Loucy (cell line): ENCODE measurements around the gene SYNJ2.

ENCODE experiments used
- H2AFZ ChIP-seq: fragments of 200-600 bp; sonication (generic); 2 replicates; pipeline ENCODE4 v1.6.0; 2016; ENCODE audit warnings: antibody characterized with exemption, mild to moderate bottlenecking, low read length, moderate library complexity
- H3F3A ChIP-seq: fragments of 200-600 bp; 2 replicates; pipeline ENCODE4 v1.6.0; 2016; ENCODE audit warnings: antibody characterized with exemption, low read depth, mild to moderate bottlenecking
- H3K27me3 ChIP-seq: fragments of 200-600 bp; sonication (generic); 2 replicates; pipeline ENCODE4 v1.6.1; 2014; ENCODE audit warnings: low read length, mild to moderate bottlenecking; ENCODE audit not compliant: insufficient read depth, poor library complexity, severe bottlenecking
- H3K36me3 ChIP-seq: fragments of 200-600 bp; sonication (generic); 2 replicates; pipeline ENCODE4 v1.6.1; 2016; ENCODE audit warnings: low read length; ENCODE audit not compliant: insufficient read depth
- H3K4me1 ChIP-seq: fragments of 200-600 bp; sonication (generic); 2 replicates; pipeline ENCODE4 v1.5.1; 2014; ENCODE audit warnings: low read length, mild to moderate bottlenecking; ENCODE audit not compliant: insufficient read depth, poor library complexity, severe bottlenecking
- H3K4me2 ChIP-seq: fragments of 200-600 bp; sonication (generic); 2 replicates; pipeline ENCODE4 v1.6.0; 2014; ENCODE audit warnings: antibody characterized with exemption, low read length, low read depth, mild to moderate bottlenecking; ENCODE audit not compliant: poor library complexity, severe bottlenecking
- H3K4me3 ChIP-seq: fragments of 200-600 bp; sonication (generic); 2 replicates; pipeline ENCODE4 v1.5.1; 2014; ENCODE audit warnings: low read length, mild to moderate bottlenecking, mixed read lengths; ENCODE audit not compliant: poor library complexity, severe bottlenecking
- H3K79me2 ChIP-seq: fragments of 200-600 bp; sonication (generic); 2 replicates; pipeline ENCODE4 v1.6.1; 2014; ENCODE audit warnings: low read length; ENCODE audit not compliant: insufficient read depth
- H3K9ac ChIP-seq: fragments of 200-600 bp; sonication (generic); 2 replicates; pipeline ENCODE4 v1.6.0; 2014; ENCODE audit warnings: mild to moderate bottlenecking, low read depth, low read length, moderate library complexity; ENCODE audit not compliant: poor library complexity, severe bottlenecking
- H3K9me2 ChIP-seq: fragments of 200-600 bp; sonication (generic); replicated peaks from 2 replicates; pipeline ENCODE4 v1.6.1; 2016; ENCODE audit warnings: low read depth, low read length, mixed read lengths
- H3K9me3 ChIP-seq: fragments of 200-600 bp; sonication (generic); 2 replicates; pipeline ENCODE4 v1.6.1; 2014; ENCODE audit warnings: mild to moderate bottlenecking, antibody characterized with exemption, low read length, low read depth; ENCODE audit not compliant: insufficient read depth
- H4K20me1 ChIP-seq: fragments of 200-600 bp; sonication (generic); 2 replicates; pipeline ENCODE4 v1.6.0; 2014; ENCODE audit warnings: antibody characterized with exemption, low read length, mild to moderate bottlenecking; ENCODE audit not compliant: insufficient read depth, poor library complexity, severe bottlenecking
- EZH2phosphoT487 ChIP-seq: fragments of 200-600 bp; IDR thresholded peaks from 2 replicates; pipeline ENCODE4 v1.6.1; 2018; ENCODE audit warnings: antibody characterized with exemption, mild to moderate bottlenecking, moderate library complexity, borderline replicate concordance
- TF ChIP-seq, protein P1 (sequence below): fragments of 200-600 bp; sonication (generic); conservative IDR thresholded peaks from 2 replicates; pipeline ENCODE4 v1.5.1; 2014; ENCODE audit warnings: mild to moderate bottlenecking, antibody characterized with exemption, low read length

The SYNJ2 gene

DNA sequence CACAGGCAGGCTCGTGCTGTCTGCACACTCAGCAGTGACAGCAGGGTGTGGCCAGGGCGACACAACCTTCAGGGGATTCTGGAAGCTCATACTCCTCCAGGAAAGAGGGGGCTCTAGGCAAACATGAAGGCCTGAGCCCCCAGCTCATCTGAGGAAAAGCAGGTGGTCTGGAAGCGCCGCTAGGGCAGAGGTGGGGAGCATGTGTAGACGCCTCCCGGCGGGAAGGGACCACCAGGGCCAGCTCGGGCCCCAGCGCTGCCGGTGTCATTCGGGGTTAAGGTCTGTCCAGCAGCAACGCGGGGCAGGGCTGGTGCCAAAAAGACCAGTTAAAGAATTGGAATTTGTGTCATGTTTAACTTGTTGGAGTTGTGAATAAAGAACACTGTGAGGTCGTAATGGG is 39.3 kb upstream of the SYNJ2 start:
- Histone ChIP-seq H3K9ac (no peak overlapping the region), H4K20me1 (no peaks in the 10 kb centered on the region), H3K4me1 (peaks cover 4% of the 10 kb centered on the region), H3K4me2 (no peak overlapping the region), H3K9me3 (no peaks in the 10 kb centered on the region), H3F3A (no peaks in the 10 kb centered on the region), H3K27me3 (peaks cover 5% of the 10 kb centered on the region), H2AFZ (no peak overlapping the region), H3K36me3 (no peaks in the 10 kb centered on the region), H3K4me3 (no peak overlapping the region), H3K9me2 (no peaks in the 10 kb centered on the region), H3K79me2 (no peaks in the 10 kb centered on the region)
- TF ChIP-seq, protein P1, sequence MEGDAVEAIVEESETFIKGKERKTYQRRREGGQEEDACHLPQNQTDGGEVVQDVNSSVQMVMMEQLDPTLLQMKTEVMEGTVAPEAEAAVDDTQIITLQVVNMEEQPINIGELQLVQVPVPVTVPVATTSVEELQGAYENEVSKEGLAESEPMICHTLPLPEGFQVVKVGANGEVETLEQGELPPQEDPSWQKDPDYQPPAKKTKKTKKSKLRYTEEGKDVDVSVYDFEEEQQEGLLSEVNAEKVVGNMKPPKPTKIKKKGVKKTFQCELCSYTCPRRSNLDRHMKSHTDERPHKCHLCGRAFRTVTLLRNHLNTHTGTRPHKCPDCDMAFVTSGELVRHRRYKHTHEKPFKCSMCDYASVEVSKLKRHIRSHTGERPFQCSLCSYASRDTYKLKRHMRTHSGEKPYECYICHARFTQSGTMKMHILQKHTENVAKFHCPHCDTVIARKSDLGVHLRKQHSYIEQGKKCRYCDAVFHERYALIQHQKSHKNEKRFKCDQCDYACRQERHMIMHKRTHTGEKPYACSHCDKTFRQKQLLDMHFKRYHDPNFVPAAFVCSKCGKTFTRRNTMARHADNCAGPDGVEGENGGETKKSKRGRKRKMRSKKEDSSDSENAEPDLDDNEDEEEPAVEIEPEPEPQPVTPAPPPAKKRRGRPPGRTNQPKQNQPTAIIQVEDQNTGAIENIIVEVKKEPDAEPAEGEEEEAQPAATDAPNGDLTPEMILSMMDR, result no peak
- no peak for TF ChIP-seq EZH2phosphoT487

DNA sequence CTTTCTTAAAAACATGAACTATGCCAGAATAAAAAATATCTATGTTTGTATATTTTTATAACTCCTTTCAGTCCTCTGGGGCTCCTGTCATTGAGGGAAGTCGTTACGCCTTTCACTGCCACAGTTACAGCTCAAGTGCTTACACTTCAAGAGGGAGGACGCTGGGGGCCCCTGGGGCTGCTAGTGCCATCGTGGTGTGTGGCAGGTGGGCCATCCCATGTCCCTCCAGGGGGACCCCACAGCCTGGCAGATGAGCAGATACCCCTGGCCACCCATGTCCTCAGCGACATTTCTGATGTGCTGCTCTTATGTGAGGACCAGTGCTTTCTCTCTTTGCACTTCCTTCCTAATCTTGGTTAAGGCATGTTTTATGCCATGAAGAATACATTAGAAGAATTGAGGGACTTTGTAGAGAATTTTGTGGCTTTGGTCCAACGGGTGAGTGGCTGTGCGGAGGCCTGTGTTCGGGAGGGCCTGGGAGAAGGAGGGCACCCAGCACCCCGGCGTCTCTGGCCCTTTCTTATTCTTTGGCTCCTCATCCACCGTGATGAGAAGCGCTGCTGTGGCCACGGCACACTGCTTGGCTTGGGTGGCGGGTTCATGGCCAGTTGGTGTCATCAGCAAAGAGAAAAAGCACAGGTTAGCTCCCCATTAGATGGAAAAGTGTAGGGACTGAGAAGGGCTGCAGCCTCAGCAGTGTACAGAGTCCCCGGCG is 38.3 kb upstream of the SYNJ2 start:
- H3F3A ChIP-seq, result no peaks in the 10 kb centered on the region
- no peak overlapping the region for H3K9ac ChIP-seq
- H3K9me2 ChIP-seq, result no peaks in the 10 kb centered on the region
- no peaks in the 10 kb centered on the region for H3K36me3 ChIP-seq
- TF ChIP-seq, protein P1, result no peak
- TF ChIP-seq EZH2phosphoT487, result no peak
- H3K4me3 ChIP-seq, result no peak overlapping the region
- peaks cover 5% of the 10 kb centered on the region for H3K27me3 ChIP-seq
- no peaks in the 10 kb centered on the region for H3K79me2 ChIP-seq
- no peak overlapping the region for H2AFZ ChIP-seq
- no peak overlapping the region for H3K4me2 ChIP-seq
- peaks cover 4% of the 10 kb centered on the region for H3K4me1 ChIP-seq
- no peaks in the 10 kb centered on the region for H3K9me3 ChIP-seq
- no peaks in the 10 kb centered on the region for H4K20me1 ChIP-seq

DNA sequence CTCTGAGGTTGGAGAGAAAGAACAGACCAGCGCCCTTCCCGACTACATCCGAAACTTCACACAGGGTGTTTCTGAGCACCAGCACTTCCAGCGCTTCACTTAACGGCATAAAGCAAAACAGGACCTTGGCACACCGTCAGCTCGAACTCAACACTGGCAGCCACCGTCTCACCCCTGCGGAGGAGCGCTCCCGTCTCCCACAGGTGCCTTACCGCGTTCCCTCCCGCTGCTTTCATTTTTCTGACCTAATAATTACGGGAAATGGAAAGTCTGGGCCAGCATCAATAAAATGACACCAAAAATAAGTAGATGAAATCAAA is 37.7 kb upstream of the SYNJ2 start:
- Histone ChIP-seq H3F3A (no peaks in the 10 kb centered on the region), H4K20me1 (no peaks in the 10 kb centered on the region), H3K9me2 (no peaks in the 10 kb centered on the region), H3K79me2 (no peaks in the 10 kb centered on the region), H3K36me3 (no peaks in the 10 kb centered on the region), H3K4me1 (peaks cover 4% of the 10 kb centered on the region), H3K9ac (no peak overlapping the region), H3K4me3 (no peak overlapping the region), H3K27me3 (peaks cover 5% of the 10 kb centered on the region), H3K9me3 (no peaks in the 10 kb centered on the region), H3K4me2 (no peak overlapping the region), H2AFZ (no peak overlapping the region)
- no peak for TF ChIP-seq EZH2phosphoT487
- TF ChIP-seq, protein P1, result no peak
